Mesendoderm (in vitro differentiated cells): ENCODE data around the gene ZC3H6. TPM values are rescaled to one million over a fixed set of nuclear protein-coding genes. Genes with fewer than 3 reads are reported as not detected.

Source experiments
- small RNA-seq: library from polyadenylated mRNA; stranded (forward); fragments of <200 nt; extraction: miRNeasy Mini kit (QIAGEN cat#:217004); gene quantifications from one replicate; pipeline ENCODE3, GENCODE V24; 2013; ENCODE audit not compliant: insufficient read depth

ZC3H6 gene

Small RNAs within 50 kb of the gene (small RNA-seq; reads per million reads assigned to genes)
- gene AC115115.1: not detected
